ENCODE measurements around the gene IL21R. TPM values are rescaled to one million over a fixed set of nuclear protein-coding genes. Genes with fewer than 3 reads are reported as not detected.
"Not testable (repeated sequence)": the region's sequence is repeated elsewhere in the genome, so short reads cannot be mapped to it uniquely, and the experiment has no call there.

Gene IL21R
- total and polyA plus RNA-seq, 9 donors: 0.04 to 0.71 (median 0.26) TPM

DNA sequence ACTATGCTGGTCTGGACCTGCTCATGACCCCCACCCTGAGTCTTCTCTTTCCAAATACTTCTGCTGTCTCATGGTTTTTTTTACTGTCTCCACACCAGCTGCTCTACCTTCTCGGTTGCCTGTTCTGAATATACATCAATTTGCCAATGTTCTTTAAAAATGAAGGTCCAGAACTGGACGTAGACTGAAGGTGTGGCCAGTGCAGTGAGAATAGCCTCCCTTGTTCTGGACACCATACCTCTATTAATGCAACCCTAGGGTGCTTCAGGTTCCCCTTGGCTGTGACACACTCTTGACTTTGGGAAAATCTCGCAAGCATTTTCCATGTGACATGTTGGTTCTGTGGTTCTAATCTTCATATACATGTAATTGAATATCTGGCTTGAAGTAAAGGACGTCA lies 15.3 kb upstream of the IL21R start:
- Histone ChIP-seq H3K4me1 (ENCODE audit: control insufficient read depth, insufficient read depth, low read length) (no peaks in the 10 kb centered on the region), H3K36me3 (ENCODE audit: control insufficient read depth, insufficient read depth, low read length) (no peaks in the 10 kb centered on the region), H3K27ac (ENCODE audit: low read length) (no peak overlapping the region), H3K4me3 (ENCODE audit: low read length) (no peak overlapping the region), H3K27me3 (ENCODE audit: control insufficient read depth, insufficient read depth, low read length) (peaks cover 2% of the 10 kb centered on the region), H3K9me3 (replicated peaks; ENCODE audit: control insufficient read depth, low read depth, low read length) (peaks cover 10% of the 10 kb centered on the region)
- no CpG with 5 or more reads among the region's 4 CpGs for WGBS (ENCODE audit: insufficient coverage)
- no peak for DNase-seq

DNA sequence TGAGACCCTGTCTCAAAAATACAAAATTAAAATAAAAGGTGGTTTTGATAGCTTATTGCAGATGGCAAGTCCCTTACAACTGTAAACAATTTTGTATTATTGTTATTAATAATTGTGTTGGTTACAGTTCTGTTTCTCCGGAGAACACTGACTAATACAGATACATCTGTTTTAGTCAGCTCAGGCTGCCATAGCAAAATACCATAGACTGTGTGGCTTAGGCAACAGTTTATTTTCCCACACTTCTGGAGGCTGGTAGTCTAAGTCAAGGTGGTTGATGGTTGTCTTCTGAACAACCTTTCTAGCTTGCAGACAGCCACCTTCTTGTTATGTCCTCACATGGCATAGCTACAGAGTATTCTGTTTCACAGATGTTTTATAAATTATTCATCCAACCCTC lies 14.2 kb upstream of the IL21R start:
- no peak for DNase-seq
- no CpG with 5 or more reads among the region's 1 CpG for WGBS (ENCODE audit: insufficient coverage)
- no peaks in the 10 kb centered on the region for H3K4me1 ChIP-seq (ENCODE audit: control insufficient read depth, insufficient read depth, low read length)
- H3K9me3 ChIP-seq (replicated peaks; ENCODE audit: control insufficient read depth, low read depth, low read length): peaks cover 10% of the 10 kb centered on the region
- H3K4me3 ChIP-seq (ENCODE audit: low read length): no peak overlapping the region
- peaks cover 2% of the 10 kb centered on the region for H3K27me3 ChIP-seq (ENCODE audit: control insufficient read depth, insufficient read depth, low read length)
- H3K27ac ChIP-seq (ENCODE audit: low read length): no peak overlapping the region
- no peaks in the 10 kb centered on the region for H3K36me3 ChIP-seq (ENCODE audit: control insufficient read depth, insufficient read depth, low read length)

DNA sequence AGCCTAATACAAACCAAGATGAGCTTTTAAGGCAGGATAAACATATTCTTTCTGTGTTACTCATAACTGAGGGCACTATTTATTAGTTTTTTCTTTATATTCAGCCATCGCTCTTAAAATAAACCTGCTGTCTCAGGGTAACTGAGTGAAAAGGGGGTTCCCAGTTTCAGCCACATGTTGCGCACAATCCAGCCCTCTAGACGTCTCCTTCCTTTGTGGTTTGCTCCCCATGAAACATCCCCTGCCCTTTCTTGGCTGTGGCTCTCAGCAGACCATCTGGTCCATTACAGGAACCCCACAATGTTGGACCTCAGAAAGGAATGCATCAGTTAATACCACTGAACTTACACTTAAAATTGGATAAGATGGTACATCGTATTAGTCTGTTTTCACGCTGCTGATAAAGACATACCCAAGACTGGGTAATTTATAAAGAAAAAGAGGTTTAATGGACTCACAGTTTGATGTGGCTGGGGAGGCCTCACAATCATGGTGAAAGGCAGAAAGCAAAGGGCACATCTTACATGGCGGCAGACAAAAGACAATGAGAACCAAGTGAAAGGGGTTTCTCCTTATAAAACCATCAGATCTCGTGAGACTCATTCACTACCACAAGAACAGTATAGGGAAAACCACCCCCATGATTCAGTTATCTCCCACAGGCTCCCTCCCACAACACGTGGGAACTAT lies 12.6 kb upstream of the IL21R start:
- H3K9me3 ChIP-seq (replicated peaks; ENCODE audit: control insufficient read depth, low read depth, low read length): peaks cover 3% of the 10 kb centered on the region
- H3K27me3 ChIP-seq (ENCODE audit: control insufficient read depth, insufficient read depth, low read length): peaks cover 2% of the 10 kb centered on the region
- no peak overlapping the region for H3K27ac ChIP-seq (ENCODE audit: low read length)
- no peak overlapping the region for H3K4me3 ChIP-seq (ENCODE audit: low read length)
- no peak for DNase-seq
- 80% methylated on average over 1 of the region's 8 CpGs for WGBS (ENCODE audit: insufficient coverage)
- no peaks in the 10 kb centered on the region for H3K36me3 ChIP-seq (ENCODE audit: control insufficient read depth, insufficient read depth, low read length)
- H3K4me1 ChIP-seq (ENCODE audit: control insufficient read depth, insufficient read depth, low read length): no peaks in the 10 kb centered on the region

DNA sequence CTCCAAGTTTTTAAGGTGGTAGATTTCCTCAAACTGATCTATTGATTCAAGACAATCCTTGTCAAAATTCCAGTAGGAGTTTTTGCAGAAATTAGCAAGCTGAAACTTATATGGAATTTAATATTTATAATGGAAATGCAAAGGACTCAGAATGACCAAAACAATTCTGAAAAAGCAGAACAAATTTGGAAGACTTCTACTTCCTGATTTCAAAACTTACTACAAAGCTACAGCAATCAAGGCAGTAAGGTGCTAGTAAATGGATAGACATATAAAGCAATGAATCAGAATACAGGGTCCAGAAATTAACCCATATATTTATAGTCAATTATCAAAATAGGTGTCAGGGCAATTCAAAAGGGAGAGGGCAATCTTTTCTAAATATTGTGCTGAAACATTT lies 11.8 kb upstream of the IL21R start:
- Histone ChIP-seq H3K9me3 (replicated peaks; ENCODE audit: control insufficient read depth, low read depth, low read length) (peaks cover 1% of the 10 kb centered on the region), H3K4me3 (ENCODE audit: low read length) (no peak overlapping the region), H3K36me3 (ENCODE audit: control insufficient read depth, insufficient read depth, low read length) (no peaks in the 10 kb centered on the region), H3K4me1 (ENCODE audit: control insufficient read depth, insufficient read depth, low read length) (no peaks in the 10 kb centered on the region), H3K27me3 (ENCODE audit: control insufficient read depth, insufficient read depth, low read length) (peaks cover 2% of the 10 kb centered on the region), H3K27ac (ENCODE audit: low read length) (no peak overlapping the region)
- DNase-seq: no peak

DNA sequence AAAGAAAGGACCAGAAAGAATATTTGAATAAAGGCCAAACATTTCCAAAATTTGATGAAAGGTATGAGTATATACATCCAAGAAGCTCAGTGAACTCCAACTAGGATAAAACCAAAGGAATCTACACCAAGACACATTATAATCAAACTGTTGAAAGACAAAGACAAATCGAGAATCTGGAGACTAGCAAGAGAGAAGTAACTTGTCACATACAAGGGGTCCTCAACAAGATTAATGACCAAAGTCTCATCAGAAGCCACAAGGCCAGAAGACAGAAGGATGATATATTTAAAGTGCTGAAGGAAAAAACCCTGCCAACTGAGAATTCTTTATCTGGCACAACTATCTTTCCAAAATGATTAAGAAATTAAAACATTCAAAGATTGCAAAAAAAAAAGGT lies 9.3 kb upstream of the IL21R start:
- Histone ChIP-seq H3K27ac (ENCODE audit: low read length) (no peak overlapping the region), H3K9me3 (replicated peaks; ENCODE audit: control insufficient read depth, low read depth, low read length) (peaks cover 3% of the 10 kb centered on the region), H3K4me3 (ENCODE audit: low read length) (no peak overlapping the region), H3K36me3 (ENCODE audit: control insufficient read depth, insufficient read depth, low read length) (no peaks in the 10 kb centered on the region), H3K27me3 (ENCODE audit: control insufficient read depth, insufficient read depth, low read length) (peaks cover 2% of the 10 kb centered on the region), H3K4me1 (ENCODE audit: control insufficient read depth, insufficient read depth, low read length) (no peaks in the 10 kb centered on the region)
- DNase-seq: no peak
- WGBS (ENCODE audit: insufficient coverage): no CpG with 5 or more reads among the region's 1 CpG

DNA sequence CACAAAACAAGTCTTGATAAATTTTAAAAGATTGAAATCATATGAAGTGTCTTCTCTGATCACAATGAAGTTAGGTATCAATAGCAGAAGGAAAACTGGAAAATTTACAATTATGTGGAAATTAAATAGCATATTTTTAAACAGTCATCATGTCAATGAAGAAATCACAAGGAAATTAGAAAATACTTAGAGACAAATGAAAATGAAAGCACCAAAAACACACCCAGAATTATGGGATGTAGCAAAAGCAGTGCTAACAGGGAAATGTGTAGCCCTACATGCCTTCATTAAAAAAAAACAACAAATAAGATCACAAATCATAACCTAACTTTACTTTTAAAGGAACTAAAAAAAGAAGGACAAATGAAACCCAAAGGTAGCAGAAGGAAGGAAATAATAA lies 7.5 kb upstream of the IL21R start:
- no peaks in the 10 kb centered on the region for H3K27me3 ChIP-seq (ENCODE audit: control insufficient read depth, insufficient read depth, low read length)
- H3K4me1 ChIP-seq (ENCODE audit: control insufficient read depth, insufficient read depth, low read length): peaks cover 4% of the 10 kb centered on the region
- H3K27ac ChIP-seq (ENCODE audit: low read length): no peak overlapping the region
- H3K4me3 ChIP-seq (ENCODE audit: low read length): no peak overlapping the region
- peaks cover 3% of the 10 kb centered on the region for H3K9me3 ChIP-seq (replicated peaks; ENCODE audit: control insufficient read depth, low read depth, low read length)
- no peak for DNase-seq
- no peaks in the 10 kb centered on the region for H3K36me3 ChIP-seq (ENCODE audit: control insufficient read depth, insufficient read depth, low read length)

DNA sequence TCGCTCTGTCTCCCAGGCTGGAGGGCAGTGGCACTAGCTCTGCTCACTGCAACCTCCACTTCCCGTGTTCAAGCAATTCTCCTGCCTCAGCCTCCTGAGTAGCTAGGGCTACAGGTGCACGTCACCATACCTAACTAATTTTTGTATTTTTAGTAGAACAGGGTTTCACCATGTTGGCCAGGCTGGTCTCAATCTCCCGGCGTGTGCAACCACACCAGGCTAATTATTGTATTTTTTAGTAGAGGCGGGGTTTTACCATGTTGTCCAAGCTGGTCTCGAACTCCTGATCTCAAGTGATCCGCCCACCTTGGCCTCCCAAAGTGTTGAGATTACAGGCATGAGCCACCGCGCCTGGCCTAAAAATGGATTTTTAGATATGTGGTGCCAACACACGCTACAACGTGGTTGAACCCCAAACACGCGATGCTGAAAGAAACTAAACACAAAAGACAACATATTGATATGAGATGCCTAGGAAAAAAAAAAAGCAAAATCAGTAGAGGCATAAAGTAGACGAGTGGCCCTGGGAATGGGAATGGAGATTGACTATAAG lies 3.6 kb upstream of the IL21R start:
- H3K4me3 ChIP-seq (ENCODE audit: low read length); H3K36me3 ChIP-seq (ENCODE audit: control insufficient read depth, insufficient read depth, low read length); DNase-seq; H3K27ac ChIP-seq (ENCODE audit: low read length); H3K9me3 ChIP-seq (replicated peaks; ENCODE audit: control insufficient read depth, low read depth, low read length); H3K27me3 ChIP-seq (ENCODE audit: control insufficient read depth, insufficient read depth, low read length): not testable (repeated sequence)
- 95% methylated on average over 5 of the region's 15 CpGs for WGBS (ENCODE audit: insufficient coverage)
- H3K4me1 ChIP-seq (ENCODE audit: control insufficient read depth, insufficient read depth, low read length): peaks cover 25% of the 10 kb centered on the region

DNA sequence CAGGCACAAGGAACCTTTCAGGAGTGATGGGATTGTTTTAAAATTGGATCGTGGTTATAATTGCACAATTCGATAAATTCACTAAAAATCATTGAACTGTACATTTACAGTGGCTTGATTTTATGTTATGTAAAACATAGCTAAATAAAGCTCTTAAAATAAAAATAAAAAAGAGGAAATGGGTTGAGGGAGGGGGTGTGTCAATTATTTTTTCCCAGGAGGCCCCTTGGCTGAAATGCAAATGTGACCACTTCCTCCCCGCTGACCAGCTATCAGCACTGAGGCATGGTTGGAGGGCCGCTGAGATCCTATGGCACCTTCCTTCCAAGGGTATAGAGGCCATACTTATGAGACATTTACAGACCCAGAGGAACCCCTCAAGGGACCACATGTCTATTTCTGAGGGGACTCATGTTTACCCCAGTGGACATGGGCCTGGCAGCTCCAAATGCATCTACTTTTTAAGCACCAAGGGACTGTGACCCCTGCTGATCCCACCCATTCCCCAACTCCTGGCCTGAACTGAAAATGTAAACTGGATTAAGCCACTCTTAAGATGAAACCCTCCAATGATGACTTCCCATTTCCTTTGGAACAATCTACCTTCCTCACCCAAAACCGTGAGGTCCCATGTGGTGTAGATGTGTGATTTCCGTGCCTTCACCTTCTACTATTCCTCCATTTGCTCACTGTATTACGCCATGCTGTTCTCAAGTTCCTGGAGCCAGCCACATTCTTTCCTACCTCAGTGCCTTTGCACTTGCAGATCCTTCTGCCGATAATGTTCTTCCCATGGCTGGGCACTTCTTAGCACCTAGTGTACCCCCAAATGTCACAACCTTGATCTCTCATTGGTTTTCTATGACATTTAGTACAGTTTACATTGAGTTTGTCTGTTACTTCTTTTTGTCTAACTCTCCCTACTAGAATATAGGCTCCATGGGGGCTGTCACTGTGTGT lies 2.8 kb upstream of the IL21R start:
- Histone ChIP-seq H3K4me3 (ENCODE audit: low read length) (no peak overlapping the region), H3K4me1 (ENCODE audit: control insufficient read depth, insufficient read depth, low read length) (peaks cover 30% of the 10 kb centered on the region), H3K27me3 (ENCODE audit: control insufficient read depth, insufficient read depth, low read length) (peaks cover 3% of the 10 kb centered on the region), H3K9me3 (replicated peaks; ENCODE audit: control insufficient read depth, low read depth, low read length) (peaks cover 3% of the 10 kb centered on the region), H3K36me3 (ENCODE audit: control insufficient read depth, insufficient read depth, low read length) (no peaks in the 10 kb centered on the region), H3K27ac (ENCODE audit: low read length) (no peak overlapping the region)
- 75% methylated on average over 3 of the region's 8 CpGs for WGBS (ENCODE audit: insufficient coverage)
- peak; percentile 38 for DNase-seq

DNA sequence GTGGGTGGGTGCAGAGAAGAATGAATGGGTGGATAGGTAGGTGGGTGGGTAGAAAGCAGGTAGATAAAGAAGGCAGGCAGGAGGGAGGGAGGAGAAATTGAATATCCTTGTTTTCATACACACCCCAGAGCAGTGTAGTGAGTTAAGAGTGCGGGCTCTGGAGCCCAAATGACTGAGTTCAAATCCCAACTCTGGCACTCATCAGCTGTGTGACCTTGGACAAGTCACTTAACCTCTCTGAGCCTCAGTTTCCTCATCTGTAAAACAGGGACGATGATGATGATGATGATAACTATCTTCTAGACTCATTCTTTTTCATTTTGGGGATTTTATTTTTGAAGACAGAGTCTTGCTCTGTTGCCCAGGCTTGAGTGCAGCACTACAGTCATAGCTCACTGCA lies 2.0 kb upstream of the IL21R start:
- no peak overlapping the region for H3K4me3 ChIP-seq (ENCODE audit: low read length)
- H3K4me1 ChIP-seq (ENCODE audit: control insufficient read depth, insufficient read depth, low read length): peaks cover 30% of the 10 kb centered on the region
- H3K36me3 ChIP-seq (ENCODE audit: control insufficient read depth, insufficient read depth, low read length): no peaks in the 10 kb centered on the region
- H3K27ac ChIP-seq (ENCODE audit: low read length): no peak overlapping the region
- no CpG with 5 or more reads among the region's 2 CpGs for WGBS (ENCODE audit: insufficient coverage)
- DNase-seq: no peak
- peaks cover 3% of the 10 kb centered on the region for H3K9me3 ChIP-seq (replicated peaks; ENCODE audit: control insufficient read depth, low read depth, low read length)
- peaks cover 3% of the 10 kb centered on the region for H3K27me3 ChIP-seq (ENCODE audit: control insufficient read depth, insufficient read depth, low read length)
